GM12878 (cell line): ENCODE measurements around the gene PALLD. TPM values are rescaled to one million over a fixed set of nuclear protein-coding genes. Genes with fewer than 3 reads are reported as not detected.

Experiments used
- ATAC-seq: fragments of 200-7000 bp; cut with Tn5 transposase; 3 replicates; pipeline ENCODE4 v1.9.1; 2020; ENCODE audit warnings: mild to moderate bottlenecking, moderate library complexity
- BruUV-seq: library from RNA; stranded (reverse); fragments of 400-500 nt; replicated peaks from 2 replicates; lab custom pipeline; 2021; lab: Mats Ljungman, UMichigan
- CTCF ChIA-PET: fragments of 300-600 bp; sonication (Branson Sonifier 250); formaldehyde crosslinking; extraction: SDS; loops from one replicate; lab custom pipeline; 2021; ENCODE audit warnings: inconsistent platforms; lab: Yijun Ruan, JAX
- POLR2A ChIA-PET: fragments of 350-600 bp; formaldehyde crosslinking; extraction: SDS; loops from one replicate; lab custom pipeline; 2021; ENCODE audit warnings: inconsistent platforms; lab: Charles Lee
- RAD21 ChIA-PET: fragments of 300-600 bp; sonication (Branson Sonifier 250); formaldehyde crosslinking; loops from one replicate; lab custom pipeline; 2023; ENCODE audit warnings: antibody characterized with exemption; ENCODE audit not compliant: unreplicated experiment; lab: Charles Lee
- SMC1A ChIA-PET: fragments of 300-600 bp; sonication (Branson Sonifier 250); formaldehyde crosslinking; loops from one replicate; lab custom pipeline; 2023; ENCODE audit not compliant: unreplicated experiment, uncharacterized antibody; lab: Charles Lee
- DNase-seq: peaks from one replicate; pipeline ENCODE4 v3.0.0-alpha.2; 2011; ENCODE audit warnings: low read depth, low spot score
- FAIRE-seq: peaks from 3 replicates; lab custom pipeline; 2011; peaks lifted over from hg19 to GRCh38; lab: Jason Lieb, UNC
- H2AFZ ChIP-seq: 2 replicates; pipeline ENCODE4 v1.6.0; 2011; ENCODE audit warnings: low read depth, low read length, control low read depth; ENCODE audit not compliant: control insufficient read depth
- H3K27ac ChIP-seq: 2 replicates; pipeline ENCODE4 v1.5.1; 2011; ENCODE audit warnings: control low read depth; ENCODE audit not compliant: control insufficient read depth, insufficient read depth
- H3K27me3 ChIP-seq, 2 experiments: replicated peaks in 1 of 2; 2 replicates each; pipeline versions ENCODE4 v1.6.0 to v1.6.1; 2011; ENCODE audit warnings: low read length in 1 of 2; ENCODE audit not compliant: control insufficient read depth in 2 of 2, insufficient read depth in 2 of 2
- H3K36me3 ChIP-seq, 2 experiments: 2 replicates each; pipeline ENCODE4 v1.5.1; 2011; ENCODE audit warnings: low read length in 1 of 2; ENCODE audit not compliant: control insufficient read depth in 2 of 2, insufficient read depth in 2 of 2
- H3K4me1 ChIP-seq: 2 replicates; pipeline ENCODE4 v1.6.1; 2011; ENCODE audit warnings: mild to moderate bottlenecking, low read length, moderate library complexity, mixed read lengths; ENCODE audit not compliant: control insufficient read depth, insufficient read depth
- H3K4me2 ChIP-seq: 2 replicates; pipeline ENCODE4 v1.6.0; 2011; ENCODE audit warnings: control low read depth; ENCODE audit not compliant: control insufficient read depth, insufficient read depth
- H3K4me3 ChIP-seq: fragments of 200-600 bp; sonication (generic); 2 replicates; pipeline ENCODE4 v1.5.1; 2016
- H3K79me2 ChIP-seq: 2 replicates; pipeline ENCODE4 v1.6.0; 2011; ENCODE audit warnings: low read length; ENCODE audit not compliant: control insufficient read depth, insufficient read depth
- H3K9ac ChIP-seq: 2 replicates; pipeline ENCODE4 v1.8.0; 2011; ENCODE audit warnings: low read length, control low read depth, mixed read lengths; ENCODE audit not compliant: control insufficient read depth, insufficient read depth
- H3K9me3 ChIP-seq: replicated peaks from 3 replicates; pipeline ENCODE4 v1.5.1; 2011; ENCODE audit warnings: mild to moderate bottlenecking, low read length; ENCODE audit not compliant: control insufficient read depth, insufficient read depth
- H4K20me1 ChIP-seq: 2 replicates; pipeline ENCODE4 v1.6.0; 2011; ENCODE audit not compliant: control insufficient read depth, insufficient read depth
- CBX5 ChIP-seq: sonication (generic); IDR thresholded peaks from 2 replicates; pipeline ENCODE4 v1.6.1; 2016; ENCODE audit warnings: low read depth, moderate library complexity, mild to moderate bottlenecking, inconsistent platforms
- KAT2A ChIP-seq: conservative IDR thresholded peaks from 2 replicates; pipeline ENCODE4 v1.6.1; 2011; ENCODE audit warnings: low read depth, low read length; ENCODE audit not compliant: control insufficient read depth
- RAD21 ChIP-seq: IDR thresholded peaks from 2 replicates; pipeline ENCODE4 v1.6.1; 2011; ENCODE audit warnings: mild to moderate bottlenecking, low read depth, low read length, moderate library complexity; ENCODE audit not compliant: insufficient read depth
- TCF12 ChIP-seq: IDR thresholded peaks from 2 replicates; pipeline ENCODE4 v1.6.1; 2011; ENCODE audit warnings: low read depth, mild to moderate bottlenecking, low read length
- ZNF384 ChIP-seq: IDR thresholded peaks from 2 replicates; pipeline ENCODE4 v1.6.1; 2012; ENCODE audit warnings: low read depth, mild to moderate bottlenecking, low read length, improper control_type of control experiment, borderline replicate concordance
- ZNF622 ChIP-seq: fragments of 450-650 bp; IDR thresholded peaks from 2 replicates; pipeline ENCODE4 v1.6.1; 2017; ENCODE audit warnings: mild to moderate bottlenecking, inconsistent platforms
- WGBS: methylation state at CpG from one replicate; pipeline ENCODE4 v1.1.6; 2016; ENCODE audit warnings: low lambda C conversion rate; ENCODE audit not compliant: insufficient replicate concordance, insufficient coverage; ENCODE audit errors: missing lambda C conversion rate; 5-methylcytosine and 5-hydroxymethylcytosine counted together
- in situ Hi-C: fragments of 300-500 bp; cut with MboI; formaldehyde crosslinking; loops from 9 replicates; pipeline ENCODE4 v1.14.3; 2018; ENCODE audit warnings: mixed read lengths
- intact Hi-C: fragments of 100-400 bp; cut with micrococcal nuclease; formaldehyde crosslinking; loops from one replicate; pipeline ENCODE4 v1.14.2; 2022; ENCODE audit not compliant: unreplicated experiment
- polyA plus RNA-seq, 11 experiments: library from polyadenylated mRNA; depleted of rRNA in 4 of 11; unstranded in 6 of 11; stranded (reverse) in 5 of 11; fragments of >200 nt; fragmentation: Nextera tagmentation in 4 of 11; fragmentation: Illumina TruSeq in 1 of 11; extraction: Ambion mirVana in 4 of 11; extraction: Trizol in 1 of 11; gene quantifications; 1 replicate in 1 of 11; 2 replicates in 10 of 11; pipeline versions ENCODE4 v1.2.1 to v1.2.3, GENCODE V29; 2011 to 2016; ENCODE audit warnings: inconsistent platforms in 2 of 11, missing spikeins in 2 of 11, low read depth in 1 of 11
- total RNA-seq, 4 experiments: library from RNA; depleted of rRNA in 3 of 4; stranded (reverse); fragments of >200 nt in 3 of 4; fragmentation: Illumina TruSeq in 1 of 4; extraction: Trizol in 1 of 4; gene quantifications; 2 replicates each; pipeline versions ENCODE4 v1.2.1 to v1.2.3, GENCODE V29; 2013 to 2021
- TF ChIP-seq, protein P1 (sequence below): fragments of 450-650 bp; IDR thresholded peaks from 2 replicates; pipeline ENCODE4 v1.6.1; 2017; ENCODE audit warnings: mild to moderate bottlenecking, moderate library complexity
- TF ChIP-seq, protein P2 (sequence below): fragments of 450-650 bp; IDR thresholded peaks from 2 replicates; pipeline ENCODE4 v1.6.1; 2016; ENCODE audit warnings: mild to moderate bottlenecking

Gene PALLD
- total and polyA plus RNA-seq, 10 of the 15 experiments (the other 5 are each of a cell fraction or from before 2014, with no cell fraction given), result 1.0 to 7.7 (median 1.7) TPM

- CTCF ChIA-PET, result interaction anchor here (1.2 to 5.8 kb wide), 8 partner anchors 15 to 401 kb away, joined by 3 to 108 read pairs (median 8); no protein-coding TSS in a partner anchor
- Histone ChIP-seq H3K9me3 (no peaks in the 10 kb centered on the region), H3K27ac (no peak overlapping the region), H2AFZ (no peak overlapping the region), H3K36me3 (no peaks in the 10 kb centered on the region), H3K4me3 (no peak overlapping the region), H3K9ac (no peak overlapping the region), H3K4me2 (no peak overlapping the region), H3K79me2 (no peaks in the 10 kb centered on the region), H3K4me1 (no peaks in the 10 kb centered on the region), H4K20me1 (no peaks in the 10 kb centered on the region), H3K27me3 (no peaks in the 10 kb centered on the region)
- FAIRE-seq, result no peak
- WGBS, result 77% methylated on average over 5 of the region's 5 CpGs
- no peak for TF ChIP-seq CBX5
- no peak for TF ChIP-seq KAT2A
- no peak for TF ChIP-seq ZNF622
- no peak for TF ChIP-seq TCF12
- TF ChIP-seq, protein P1, sequence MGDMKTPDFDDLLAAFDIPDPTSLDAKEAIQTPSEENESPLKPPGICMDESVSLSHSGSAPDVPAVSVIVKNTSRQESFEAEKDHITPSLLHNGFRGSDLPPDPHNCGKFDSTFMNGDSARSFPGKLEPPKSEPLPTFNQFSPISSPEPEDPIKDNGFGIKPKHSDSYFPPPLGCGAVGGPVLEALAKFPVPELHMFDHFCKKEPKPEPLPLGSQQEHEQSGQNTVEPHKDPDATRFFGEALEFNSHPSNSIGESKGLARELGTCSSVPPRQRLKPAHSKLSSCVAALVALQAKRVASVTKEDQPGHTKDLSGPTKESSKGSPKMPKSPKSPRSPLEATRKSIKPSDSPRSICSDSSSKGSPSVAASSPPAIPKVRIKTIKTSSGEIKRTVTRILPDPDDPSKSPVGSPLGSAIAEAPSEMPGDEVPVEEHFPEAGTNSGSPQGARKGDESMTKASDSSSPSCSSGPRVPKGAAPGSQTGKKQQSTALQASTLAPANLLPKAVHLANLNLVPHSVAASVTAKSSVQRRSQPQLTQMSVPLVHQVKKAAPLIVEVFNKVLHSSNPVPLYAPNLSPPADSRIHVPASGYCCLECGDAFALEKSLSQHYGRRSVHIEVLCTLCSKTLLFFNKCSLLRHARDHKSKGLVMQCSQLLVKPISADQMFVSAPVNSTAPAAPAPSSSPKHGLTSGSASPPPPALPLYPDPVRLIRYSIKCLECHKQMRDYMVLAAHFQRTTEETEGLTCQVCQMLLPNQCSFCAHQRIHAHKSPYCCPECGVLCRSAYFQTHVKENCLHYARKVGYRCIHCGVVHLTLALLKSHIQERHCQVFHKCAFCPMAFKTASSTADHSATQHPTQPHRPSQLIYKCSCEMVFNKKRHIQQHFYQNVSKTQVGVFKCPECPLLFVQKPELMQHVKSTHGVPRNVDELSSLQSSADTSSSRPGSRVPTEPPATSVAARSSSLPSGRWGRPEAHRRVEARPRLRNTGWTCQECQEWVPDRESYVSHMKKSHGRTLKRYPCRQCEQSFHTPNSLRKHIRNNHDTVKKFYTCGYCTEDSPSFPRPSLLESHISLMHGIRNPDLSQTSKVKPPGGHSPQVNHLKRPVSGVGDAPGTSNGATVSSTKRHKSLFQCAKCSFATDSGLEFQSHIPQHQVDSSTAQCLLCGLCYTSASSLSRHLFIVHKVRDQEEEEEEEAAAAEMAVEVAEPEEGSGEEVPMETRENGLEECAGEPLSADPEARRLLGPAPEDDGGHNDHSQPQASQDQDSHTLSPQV, result no peak
- TF ChIP-seq, protein P2, sequence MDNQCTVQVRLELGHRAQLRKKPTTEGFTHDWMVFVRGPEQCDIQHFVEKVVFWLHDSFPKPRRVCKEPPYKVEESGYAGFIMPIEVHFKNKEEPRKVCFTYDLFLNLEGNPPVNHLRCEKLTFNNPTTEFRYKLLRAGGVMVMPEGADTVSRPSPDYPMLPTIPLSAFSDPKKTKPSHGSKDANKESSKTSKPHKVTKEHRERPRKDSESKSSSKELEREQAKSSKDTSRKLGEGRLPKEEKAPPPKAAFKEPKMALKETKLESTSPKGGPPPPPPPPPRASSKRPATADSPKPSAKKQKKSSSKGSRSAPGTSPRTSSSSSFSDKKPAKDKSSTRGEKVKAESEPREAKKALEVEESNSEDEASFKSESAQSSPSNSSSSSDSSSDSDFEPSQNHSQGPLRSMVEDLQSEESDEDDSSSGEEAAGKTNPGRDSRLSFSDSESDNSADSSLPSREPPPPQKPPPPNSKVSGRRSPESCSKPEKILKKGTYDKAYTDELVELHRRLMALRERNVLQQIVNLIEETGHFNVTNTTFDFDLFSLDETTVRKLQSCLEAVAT, result no peak
- TF ChIP-seq RAD21, result no peak
- TF ChIP-seq ZNF384, result no peak
- RAD21 ChIA-PET, result interaction anchor here (1.0 to 3.5 kb wide), 2 partner anchors 131 to 335 kb away, joined by 4 to 52 read pairs; no protein-coding TSS in a partner anchor
- no peak for DNase-seq
- ATAC-seq, result no peak
- BruUV-seq, result no TSS peak
- POLR2A ChIA-PET, result no interaction called here
- SMC1A ChIA-PET, result interaction anchor here (1.3 to 3.5 kb wide), 7 partner anchors 13 to 343 kb away, joined by 4 to 65 read pairs (median 10); no protein-coding TSS in a partner anchor
- in situ Hi-C loops, result loop anchor here (5.0 kb wide), 1 partner anchor 335 kb away; no protein-coding TSS in a partner anchor
- intact Hi-C loops, result loop anchor here (5.0 to 10.0 kb wide), 3 partner anchors 125 to 418 kb away; no protein-coding TSS in a partner anchor
Observed at GRCh38 chr4:168586926-168587325, 90.1 kb downstream of the PALLD start.
